Measurements from ENCODE around the gene GPC1.
"Not testable (repeated sequence)": the region's sequence is repeated elsewhere in the genome, so short reads cannot be mapped to it uniquely, and the experiment has no call there.

Gene GPC1

DNA sequence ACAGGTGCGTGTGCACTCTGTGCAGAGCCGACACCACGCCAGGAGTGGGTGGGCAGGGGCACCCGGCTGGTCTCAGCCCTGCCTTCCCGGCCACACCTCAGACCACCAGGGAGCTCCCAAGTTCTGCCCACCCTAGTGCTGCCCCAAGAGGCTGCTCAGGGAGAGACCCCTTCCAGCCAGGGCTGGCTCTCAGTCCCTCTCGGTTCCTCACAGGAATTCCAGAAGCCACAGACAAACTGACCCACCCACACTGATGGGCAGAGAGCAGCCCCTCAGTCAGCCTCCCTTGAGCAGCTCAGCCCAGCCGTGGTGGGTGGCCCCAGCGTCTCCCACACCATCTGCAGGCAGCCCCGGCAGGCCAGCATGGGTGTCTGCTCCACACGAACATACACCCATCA, 33.8 kb downstream of the GPC1 start:
- DNase-seq: no peak

DNA sequence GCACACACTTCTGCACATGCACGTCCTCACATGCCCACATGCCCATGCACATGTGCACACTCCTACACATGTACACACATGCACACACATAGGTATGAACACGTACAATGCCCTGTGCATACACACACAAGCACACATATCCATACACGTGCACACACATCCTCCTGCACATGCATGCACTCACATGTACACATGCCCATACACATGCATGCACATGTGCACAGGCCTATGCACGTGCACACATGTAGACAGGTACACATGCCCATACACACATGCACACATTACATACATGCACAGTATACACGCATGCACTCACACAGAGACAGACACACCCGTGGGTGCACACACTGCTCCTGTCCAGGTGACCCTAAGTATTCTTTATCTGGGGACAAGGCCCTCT, 34.3 kb downstream of the GPC1 start:
- DNase-seq: no peak

DNA sequence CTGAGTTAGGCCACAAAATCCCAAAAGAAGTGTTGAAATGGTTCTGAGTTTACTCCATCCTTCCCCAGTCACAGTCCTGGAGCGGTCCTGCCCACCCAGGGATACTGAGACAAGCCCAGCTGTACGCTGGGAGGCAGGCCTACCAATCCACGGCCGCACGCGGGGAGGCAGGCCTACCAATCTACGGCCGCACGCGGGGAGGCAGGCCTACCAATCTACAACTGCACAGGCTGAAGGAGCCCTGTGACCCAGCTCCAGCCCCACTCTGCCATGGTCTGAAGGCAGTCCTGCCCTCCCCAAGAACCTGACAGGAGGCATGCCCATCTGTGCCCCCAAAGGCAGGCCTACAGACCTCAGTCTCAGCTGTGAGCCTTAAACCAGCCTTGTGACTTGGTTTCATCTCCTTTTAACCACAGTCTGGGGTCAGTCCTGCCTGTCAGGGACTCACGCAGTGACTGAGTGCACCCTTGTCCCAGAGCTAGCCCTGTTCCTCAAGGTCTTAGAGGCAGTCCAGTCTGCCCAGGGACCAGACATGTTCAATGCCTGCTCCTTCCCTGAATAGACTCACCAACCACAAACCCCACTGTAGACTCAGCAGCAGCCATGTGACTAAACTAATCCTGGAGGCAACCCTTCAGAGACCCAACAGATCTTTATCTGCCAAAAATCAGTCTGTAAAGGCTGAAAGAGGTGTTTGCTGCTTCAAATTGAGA, 36.8 kb downstream of the GPC1 start:
- DNase-seq: no peak

DNA sequence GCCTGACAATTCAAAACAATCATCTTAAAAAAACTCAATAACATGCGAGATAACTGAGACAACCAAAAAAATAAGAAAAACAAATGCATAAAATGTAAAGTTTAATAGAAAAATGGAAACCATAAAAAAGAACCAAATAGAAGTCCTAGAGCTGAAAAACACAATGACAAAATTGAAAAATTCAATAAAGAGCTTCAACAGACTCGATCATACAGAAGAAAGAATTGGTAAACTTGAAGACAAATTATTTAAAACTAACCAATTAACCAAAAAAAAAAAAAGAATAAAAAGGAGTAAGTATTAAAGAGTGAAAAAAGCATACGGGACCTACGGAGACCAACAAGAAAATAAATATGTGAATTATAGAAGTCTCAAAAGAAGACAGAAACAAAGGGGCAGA, 37.7 kb downstream of the GPC1 start:
- DNase-seq: no peak

DNA sequence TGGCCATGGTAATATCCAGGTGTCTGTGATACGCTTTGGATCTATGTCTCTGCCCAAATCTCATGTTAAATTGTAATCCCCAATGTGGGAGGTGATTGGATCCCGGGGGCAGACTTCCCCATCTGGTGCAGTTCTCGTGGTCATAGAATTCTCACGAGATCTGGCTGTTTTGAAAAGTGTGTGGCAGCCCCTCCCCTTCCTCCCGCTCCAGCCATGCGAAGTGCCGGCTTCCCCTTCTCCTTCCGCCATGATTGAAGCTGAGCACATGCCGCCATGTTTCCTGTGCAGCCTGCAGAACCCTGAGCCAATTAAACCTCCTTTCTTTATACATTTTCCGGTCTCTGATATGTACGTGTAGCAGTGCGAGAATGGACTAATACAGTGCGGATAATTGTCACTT, 42.5 kb downstream of the GPC1 start:
- no peak for DNase-seq

DNA sequence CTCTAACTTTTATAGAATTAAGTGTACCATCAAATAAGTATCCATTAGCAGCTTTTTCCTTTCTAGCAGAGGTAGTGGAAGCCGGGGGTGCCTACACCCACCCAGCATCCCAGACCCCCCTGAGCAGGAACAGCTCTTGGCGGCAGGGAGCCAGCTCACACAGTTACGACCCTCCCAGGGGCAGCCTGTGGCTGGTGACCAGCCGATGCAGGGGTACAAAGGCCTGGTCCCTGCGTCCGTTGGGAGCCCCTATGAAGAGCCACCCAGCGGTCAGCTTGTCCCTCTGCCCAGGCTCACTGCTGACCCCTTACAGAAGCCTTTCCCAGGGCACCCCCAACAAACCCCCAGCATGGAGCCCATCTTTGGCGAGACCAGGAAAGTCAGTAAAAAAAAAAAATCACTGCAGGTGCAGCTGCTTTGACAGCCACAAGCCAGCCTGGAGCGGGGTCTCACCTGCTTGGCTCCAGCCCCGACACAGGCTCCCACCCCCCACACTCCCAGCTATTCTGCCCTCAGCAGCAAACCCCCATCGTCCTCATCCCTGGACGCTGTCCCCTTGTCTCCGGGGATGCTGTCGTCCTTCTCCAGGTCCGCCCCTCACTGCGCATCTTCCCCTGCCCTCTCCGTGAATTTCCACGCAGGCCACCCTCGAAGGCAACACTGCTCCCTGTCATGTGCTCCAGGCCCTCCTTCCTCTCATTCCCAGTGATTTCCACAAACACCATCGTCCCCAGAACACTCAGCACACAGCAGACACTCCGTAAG, 43.1 kb downstream of the GPC1 start:
- no peak for DNase-seq

DNA sequence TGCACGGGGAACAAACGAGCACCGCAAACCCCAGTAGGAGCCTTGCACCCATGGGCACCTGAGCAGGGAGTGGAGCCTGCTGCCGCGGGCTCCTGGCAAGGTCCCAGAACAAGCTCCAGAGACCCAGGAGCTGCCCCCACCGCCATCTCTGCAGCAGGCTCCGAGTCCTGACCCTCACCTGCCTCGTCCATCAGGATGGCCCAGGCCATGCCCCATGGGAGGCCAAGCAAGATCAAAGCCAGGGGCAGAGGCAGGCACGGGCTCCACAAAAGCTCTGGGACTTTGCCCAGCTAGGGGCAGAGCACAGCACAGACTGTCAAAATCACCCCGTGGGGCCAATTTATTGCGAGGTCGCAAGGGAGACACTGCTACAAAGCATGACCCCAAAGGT, 43.6 kb downstream of the GPC1 start:
- no peak for DNase-seq

DNA sequence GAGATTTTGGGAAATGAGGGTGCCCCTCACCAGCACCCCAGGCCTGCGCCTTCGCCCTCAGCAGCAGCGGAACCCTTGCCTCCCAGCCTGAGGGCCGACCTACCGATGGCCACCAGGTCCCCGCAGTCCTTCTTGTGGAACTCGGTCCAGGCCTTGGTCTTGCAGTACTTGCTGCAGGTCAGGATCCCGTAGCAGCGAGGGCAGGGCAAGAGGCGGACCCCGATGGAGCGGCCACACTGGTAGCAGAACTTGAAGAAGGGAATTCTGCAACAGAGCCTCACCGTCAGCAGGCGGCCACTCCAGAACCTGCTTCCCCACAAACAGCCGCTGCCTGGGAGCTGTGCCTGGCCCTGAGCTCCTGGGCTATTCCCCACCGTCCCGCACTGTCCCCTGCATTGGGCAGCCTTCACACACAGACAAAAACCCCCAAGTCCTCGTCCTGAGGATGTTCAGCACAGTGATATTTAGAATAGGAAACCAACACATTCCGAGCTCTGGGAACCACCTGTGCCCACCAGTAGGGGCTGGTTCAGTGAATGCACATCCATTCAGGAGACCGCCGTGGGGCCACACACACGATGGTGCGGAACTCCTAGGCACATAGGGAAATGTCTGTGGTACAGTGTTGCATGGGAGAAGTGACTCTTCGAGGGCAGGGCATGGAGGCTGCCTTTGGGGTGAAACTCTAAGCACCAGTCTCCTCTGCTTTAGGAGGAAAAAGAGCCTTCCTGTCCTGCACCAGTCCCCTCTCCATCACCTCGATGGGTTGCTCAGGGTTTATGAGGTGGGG, 45.6 kb downstream of the GPC1 start:
- no peak for DNase-seq

DNA sequence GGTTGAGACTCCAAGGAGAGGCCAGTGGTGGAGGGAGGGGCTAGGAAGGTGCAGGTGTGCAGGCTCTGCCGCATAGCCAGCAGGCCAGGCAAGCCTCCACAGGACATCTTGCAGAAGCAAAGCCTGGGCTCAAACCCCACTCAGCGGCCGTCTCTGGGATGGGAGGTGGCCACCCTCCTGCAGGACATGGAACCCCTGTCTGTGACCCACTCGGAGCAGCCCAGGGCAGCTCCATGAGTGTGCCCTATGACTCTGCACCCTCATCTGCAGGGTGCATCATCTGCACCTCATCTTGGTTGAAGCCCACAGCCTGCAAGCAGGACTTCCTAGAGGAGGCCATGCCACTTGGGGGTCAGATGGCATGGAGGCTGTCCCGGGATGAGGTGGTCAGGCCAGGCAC, 46.3 kb downstream of the GPC1 start:
- DNase-seq: no peak

DNA sequence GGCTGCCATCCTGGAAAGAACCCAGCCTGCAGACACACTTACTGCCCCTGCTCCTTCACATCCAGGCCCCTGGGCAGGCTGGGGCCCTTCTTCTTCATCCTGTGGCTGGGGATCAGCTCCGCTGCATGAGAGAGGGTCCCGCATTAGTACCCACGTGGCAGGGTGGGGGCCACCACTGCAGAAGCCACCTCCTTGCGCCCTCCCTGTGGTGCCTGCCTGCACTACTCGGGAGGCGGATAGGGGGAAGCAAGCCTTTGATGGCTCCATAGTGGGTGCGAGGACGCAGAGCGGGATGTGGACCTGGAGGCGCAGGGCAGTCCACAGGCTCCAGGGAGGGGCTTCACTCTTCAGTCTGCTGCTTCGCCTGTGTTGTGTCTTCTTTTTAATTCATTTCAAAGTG, 46.7 kb downstream of the GPC1 start:
- DNase-seq: no peak

DNA sequence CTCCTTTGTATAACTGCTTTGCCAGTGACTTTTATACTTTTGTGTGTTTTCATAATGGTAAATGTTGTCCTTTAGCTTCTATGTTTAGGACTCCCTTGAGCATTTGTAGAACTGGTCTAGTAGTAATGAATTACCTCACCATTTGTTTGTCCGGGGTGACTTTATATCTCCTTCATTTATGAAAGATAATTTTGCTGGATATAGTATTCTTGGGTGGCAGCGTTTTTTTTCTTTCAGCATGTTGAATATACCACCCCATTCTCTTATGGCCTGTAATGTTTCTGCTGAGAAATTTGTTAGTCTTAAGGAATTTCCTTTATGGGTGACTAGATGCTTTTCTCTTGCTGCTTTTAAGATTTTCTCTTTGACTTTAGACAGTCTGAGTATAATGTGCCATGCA, 56.0 kb downstream of the GPC1 start:
- no peak for DNase-seq

DNA sequence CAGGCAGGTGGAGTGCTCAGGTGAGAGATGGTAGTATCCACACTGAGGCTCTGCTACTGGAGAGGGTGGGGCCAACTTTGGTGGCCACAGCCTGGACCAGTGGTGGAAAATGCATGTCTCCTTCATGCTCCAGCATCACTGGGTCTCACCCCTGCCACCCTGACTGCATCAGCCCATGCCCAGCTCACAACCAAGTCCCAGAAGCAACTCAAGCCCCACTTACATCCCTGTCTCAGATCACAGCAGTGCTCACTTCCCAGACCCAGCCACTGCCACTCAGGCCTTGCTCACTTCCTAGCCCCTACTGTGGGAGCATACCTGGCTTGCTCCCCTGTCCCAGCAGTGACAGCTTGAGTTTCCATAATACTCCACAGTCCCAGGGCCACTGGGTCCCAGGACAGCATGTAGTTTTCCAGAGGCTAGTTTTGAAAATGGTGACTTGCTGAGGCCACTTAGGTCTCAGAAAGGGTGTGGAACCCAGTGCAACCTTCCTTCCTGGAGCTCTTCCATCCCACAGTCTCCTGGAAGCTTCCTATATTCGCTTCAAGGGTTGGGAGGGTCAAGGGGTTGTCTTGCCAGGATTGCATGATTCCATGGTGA, 58.8 kb downstream of the GPC1 start:
- DNase-seq: no peak

DNA sequence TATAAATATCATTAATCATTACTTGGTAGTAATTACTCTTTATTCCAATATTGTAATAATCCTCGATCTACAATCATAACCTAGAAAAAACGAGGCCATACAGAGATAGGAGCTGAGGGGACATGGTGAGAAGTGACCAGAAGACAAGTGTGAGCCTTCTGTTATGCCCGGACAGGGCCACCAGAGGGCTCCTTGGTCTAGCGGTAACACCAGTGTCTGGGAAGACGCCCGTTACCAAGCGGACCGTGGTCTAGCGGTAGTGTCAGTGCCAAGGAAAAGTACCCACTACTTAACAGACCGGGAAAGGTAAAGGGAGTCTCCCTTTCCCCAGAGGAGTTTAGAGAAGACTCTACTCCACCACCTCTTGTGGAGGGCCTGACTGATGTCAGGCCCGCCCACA, 59.5 kb downstream of the GPC1 start:
- not testable (repeated sequence) for DNase-seq

DNA sequence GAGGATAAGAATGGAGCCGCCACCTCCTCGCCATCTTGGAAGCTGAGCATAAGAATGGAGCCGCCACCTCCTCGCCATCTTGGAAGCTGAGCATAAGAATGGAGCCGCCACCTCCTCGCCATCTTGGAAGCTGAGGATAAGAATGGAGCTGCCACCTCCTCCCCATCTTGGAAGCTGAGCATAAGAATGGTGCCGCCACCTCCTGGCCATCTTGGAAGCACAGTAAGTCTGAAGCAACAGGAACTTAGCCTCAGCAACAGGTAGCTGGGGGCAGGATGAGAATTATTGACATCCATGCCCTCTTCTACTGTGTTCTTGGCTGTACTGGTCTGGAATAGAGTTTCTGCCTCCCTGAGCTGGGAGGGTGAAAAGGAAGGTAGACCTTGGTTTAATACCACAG, 61.6 kb downstream of the GPC1 start:
- DNase-seq: not testable (repeated sequence)

DNA sequence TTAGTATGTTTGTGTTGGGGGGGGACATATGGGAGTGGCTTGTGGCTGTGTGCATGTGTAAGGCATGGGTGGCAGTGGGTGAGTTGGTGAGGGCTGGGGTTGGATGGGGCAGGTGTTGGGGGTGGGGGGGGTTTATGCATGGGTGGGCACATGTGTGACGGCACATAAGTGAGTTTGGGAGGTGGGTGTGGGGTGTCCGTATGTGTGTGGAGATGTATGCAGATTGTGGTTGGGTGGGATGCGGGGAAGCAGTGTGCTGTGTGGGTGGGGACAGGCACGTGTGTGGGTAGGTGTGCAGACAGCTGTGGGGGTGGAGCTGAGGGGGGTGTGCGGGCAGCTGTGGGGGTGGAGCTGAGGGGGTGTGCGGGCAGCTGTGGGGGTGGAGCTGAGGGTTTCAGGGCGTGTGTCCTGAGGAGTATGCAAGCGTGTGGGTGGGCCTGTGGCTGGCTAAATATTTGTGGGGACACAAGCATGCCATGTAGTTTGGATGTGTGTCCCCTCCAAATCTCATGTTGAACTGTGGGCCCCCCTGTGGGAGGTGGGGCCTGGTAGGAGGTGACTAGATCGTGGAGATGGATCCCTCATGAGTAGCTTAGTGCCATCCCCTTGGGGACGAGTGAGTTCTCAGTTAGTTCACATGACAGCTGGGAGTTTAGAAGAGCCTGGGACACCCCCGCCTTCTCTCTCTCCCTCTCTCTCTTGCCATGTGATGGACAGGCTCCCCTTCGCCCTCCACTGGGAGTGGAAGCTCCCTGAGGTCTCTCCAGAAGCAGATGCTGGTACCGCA, 62.9 kb downstream of the GPC1 start:
- DNase-seq: no peak

DNA sequence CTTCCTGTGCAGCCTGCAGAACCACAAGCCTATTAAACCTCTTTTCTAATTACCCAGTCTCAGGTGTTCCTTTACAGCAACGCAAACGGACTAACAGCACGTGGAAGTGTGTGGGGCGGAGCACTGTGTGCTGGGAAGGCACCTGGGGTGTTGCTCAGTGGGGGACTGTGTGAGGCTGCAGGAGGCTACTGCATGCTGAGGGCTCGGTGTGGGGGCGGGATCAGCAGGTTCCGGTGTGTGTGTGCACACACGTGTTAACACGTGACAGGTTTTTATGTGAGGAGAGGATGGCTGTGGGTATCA, 63.4 kb downstream of the GPC1 start:
- no peak for DNase-seq

DNA sequence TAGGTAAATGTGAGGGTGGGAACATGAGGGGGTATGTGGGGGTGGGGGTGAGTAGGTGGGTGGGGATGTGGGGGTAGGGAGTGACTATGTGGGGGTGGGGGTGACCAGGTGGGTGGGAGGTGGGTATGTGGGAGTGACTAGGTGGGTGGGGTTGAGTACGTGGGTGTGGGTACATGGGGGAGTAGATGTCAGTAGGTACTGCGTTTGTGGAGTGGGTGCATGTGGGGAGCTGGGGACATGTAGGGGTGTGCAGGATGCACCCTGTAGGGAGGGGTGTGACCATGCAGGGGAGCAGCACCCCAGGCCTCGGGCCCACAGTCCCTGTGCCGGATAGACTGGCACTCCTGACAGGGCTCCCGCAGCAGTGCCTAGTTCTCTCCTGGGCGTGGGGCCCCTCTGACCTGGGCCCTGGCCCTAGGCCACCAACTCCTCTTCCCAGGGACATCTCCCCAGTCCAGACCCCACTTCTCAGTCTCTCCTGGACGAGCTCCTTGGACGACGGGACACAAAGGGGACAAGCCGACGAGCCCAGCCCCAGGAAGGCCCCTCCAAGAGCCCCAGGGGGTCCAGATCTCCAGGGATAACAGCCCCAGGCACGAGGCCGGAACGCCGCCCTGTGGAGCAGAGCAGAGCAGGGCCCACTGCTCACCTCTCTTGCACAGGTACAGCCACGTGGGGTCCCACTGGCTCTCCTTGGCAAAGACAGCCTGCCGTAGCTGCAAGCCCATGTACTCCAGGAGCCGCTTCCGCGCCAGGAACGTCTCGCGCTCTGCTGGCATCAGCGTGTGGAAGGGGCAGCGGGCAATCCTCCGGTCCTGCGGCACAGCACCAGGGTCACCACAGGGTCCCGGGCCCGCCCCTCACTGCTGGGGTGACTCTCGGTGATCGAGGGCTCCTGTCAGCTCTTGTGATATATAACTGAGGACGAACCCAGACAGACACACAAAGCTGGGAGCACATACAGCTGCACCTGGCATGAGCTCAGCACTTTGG, 64.1 kb downstream of the GPC1 start:
- DNase-seq: no peak

DNA sequence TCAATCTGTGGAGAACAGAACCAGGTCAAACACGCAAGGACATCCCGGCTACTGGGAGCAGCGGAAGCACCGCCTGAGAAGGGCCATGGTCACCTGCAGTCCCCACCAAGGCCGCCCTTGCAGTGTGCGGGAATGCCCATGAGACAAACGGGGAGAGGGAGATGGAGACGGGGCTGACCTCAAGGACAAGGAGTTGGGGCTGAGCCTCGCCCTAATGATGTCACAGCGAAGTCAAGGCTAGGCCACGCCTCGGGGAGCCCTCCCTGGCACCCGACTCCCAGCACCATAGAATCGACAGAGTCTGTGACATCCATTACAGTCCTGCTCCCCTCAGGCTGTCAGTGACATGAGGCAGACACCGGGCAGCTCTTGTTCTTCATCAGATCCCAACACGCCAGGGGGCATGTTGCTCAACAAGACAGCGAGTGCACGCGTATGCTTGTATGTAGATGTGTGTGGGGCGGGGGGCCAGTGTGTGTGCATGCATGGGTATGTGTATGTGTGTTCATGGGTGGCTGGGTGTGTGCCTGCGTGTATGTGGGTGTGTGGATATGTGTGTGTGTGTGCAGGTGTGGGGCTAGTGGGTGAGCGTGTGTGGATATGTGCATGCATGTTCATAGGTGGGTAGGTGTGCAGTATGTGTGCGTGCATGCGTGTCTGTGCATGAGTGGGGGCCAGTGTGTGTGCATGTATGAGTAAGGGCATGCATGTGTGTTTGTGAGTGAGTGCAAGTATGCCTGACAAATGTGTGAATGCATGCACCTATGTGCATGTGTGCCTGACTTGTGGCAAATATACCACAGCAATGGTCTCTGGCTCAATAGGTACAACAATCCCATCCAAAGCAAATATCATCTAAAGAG, 65.3 kb downstream of the GPC1 start:
- no peak for DNase-seq

DNA sequence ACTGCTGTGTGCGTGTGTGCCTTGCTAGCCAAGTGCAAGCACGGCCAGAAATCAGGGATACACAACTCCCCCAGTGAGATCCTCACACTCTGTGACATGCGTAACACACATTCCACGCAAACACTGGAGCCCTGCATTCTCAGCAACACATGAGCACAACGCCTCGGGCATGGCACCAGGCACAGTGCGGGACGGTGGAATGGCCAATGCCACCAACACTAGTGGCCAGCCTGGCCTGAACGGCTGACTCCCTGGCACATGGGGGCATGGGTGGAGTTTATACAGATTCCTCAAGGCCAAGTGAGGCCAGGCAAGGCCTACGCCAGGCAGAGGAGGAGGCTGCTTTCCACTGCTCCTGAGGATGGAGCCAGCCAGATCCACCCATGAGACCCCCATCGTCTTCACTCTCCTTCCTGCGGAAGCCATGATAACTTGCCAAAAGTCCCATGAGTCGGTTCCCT, 66.1 kb downstream of the GPC1 start:
- no peak for DNase-seq

DNA sequence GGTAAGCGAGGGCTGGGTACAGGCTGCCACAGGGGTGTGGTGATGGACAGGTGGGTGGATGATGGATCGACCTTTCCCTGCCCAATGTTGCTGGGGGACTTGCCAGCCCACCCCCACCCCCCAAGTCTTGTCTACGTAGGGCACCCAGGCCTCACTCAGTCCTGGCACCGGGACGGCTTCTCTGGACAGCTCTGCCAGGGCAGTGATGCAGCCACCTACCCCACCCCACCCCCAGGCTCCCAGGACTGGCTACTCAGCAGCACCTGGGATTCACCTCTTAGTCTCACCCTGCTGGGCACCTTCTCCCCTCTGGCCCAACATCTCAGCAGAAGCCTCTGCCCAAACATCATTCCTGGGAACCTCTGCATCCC, 66.6 kb downstream of the GPC1 start:
- no peak for DNase-seq
